Epithelial cell of esophagus (primary cell): ENCODE results near the gene MTURN.

Source experiments
- DNase-seq: peaks from one replicate; pipeline ENCODE4 v3.0.0; 2010; ENCODE audit warnings: low read depth
- H3K4me3 ChIP-seq: 2 replicates; pipeline ENCODE4 v1.5.1; 2011; ENCODE audit warnings: mild to moderate bottlenecking, low read length, control low read depth
- TF ChIP-seq, protein P1 (sequence below): IDR thresholded peaks from 2 replicates; pipeline ENCODE4 v1.5.1; 2011; ENCODE audit warnings: low read depth, mild to moderate bottlenecking, low read length, control low read depth, inconsistent platforms; ENCODE audit not compliant: insufficient read depth; ENCODE audit errors: missing control alignments

MTURN gene

DNA sequence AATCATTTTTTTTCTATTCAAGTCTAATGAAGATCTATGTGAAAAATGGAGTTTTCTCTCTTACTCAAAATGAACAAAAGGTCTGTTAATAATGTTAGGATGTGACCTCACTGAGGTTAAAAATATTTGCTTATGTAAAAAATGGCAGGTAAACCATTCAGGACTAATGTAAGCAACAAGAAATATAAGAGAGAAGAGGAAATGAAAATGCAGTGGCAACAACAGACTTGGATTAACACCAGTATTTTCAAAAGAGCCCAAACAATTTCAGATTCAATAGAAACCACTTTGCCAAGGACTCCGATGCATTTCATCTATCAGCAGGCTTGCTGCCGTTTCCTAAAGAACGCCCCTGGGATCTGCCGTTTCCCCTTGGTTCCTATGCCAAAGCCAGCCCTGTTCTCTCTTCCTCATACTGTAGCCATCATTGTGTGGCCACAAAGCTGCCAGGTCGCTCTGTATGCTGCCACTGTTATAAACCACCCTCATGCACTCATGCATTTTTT is 66.4 kb downstream of the MTURN start:
- TF ChIP-seq, protein P1, sequence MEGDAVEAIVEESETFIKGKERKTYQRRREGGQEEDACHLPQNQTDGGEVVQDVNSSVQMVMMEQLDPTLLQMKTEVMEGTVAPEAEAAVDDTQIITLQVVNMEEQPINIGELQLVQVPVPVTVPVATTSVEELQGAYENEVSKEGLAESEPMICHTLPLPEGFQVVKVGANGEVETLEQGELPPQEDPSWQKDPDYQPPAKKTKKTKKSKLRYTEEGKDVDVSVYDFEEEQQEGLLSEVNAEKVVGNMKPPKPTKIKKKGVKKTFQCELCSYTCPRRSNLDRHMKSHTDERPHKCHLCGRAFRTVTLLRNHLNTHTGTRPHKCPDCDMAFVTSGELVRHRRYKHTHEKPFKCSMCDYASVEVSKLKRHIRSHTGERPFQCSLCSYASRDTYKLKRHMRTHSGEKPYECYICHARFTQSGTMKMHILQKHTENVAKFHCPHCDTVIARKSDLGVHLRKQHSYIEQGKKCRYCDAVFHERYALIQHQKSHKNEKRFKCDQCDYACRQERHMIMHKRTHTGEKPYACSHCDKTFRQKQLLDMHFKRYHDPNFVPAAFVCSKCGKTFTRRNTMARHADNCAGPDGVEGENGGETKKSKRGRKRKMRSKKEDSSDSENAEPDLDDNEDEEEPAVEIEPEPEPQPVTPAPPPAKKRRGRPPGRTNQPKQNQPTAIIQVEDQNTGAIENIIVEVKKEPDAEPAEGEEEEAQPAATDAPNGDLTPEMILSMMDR = no peak
- no peak overlapping the region for H3K4me3 ChIP-seq
- DNase-seq = no peak

DNA sequence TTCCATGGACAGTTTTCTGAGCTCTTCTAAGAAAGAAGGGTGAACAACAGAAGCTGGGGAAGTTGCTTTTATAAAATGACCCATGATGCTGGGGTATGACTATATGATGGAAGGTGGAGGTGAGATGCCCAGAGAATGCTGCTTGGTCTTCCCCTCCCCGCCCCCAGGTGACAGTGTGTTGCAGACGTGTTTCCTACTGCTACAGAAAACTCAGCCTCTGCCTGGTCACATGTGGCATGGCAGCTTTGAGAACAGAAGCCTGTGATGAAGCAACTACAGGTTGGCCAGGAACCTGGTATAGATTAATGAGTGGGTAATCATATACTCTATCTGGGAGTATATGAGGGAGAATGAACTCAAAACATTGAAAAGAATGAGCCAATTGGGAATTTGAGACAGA is 67.1 kb downstream of the MTURN start:
- DNase-seq = peak; percentile 21
- H3K4me3 ChIP-seq = no peak overlapping the region
- TF ChIP-seq, protein P1 = no peak

DNA sequence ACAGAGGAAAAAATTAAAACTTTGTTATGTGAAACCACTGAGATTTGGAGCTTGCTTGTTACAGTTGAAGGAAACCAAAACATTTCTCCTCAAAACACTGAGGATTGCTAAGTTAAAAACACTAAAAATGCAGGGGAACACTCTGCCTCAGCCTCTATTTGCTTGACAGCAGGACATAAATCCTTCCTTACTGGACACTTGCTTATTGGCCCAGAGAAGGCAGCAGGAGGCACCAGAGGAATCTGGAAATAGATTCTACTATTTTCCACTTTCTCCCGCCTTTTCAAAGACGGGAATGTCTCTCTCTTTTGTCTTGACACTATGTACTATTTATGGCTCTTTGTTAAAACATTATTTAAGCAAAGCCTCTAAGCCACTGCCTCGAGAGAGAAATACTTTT is 67.9 kb downstream of the MTURN start:
- no peak overlapping the region for H3K4me3 ChIP-seq
- TF ChIP-seq, protein P1 = no peak
- DNase-seq = no peak

DNA sequence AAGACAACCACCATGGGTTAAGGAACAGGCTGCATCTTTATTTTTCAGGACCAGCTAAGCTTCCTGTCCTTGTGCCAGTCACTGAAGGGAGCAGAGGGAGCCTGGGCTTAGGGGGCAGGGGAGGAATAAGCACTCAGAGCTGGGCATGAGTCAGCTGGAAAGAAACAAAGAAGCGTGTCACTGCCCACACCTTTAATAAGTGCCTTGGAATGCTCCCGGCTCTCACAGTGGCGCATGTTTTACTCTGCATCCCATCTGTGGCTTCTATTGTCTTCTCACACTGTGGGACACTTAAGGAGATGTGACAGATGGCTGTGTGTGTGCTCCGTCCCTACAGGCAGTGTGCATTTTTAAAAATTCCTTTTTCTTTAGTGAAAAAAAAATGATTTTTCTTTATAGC is 71.7 kb downstream of the MTURN start:
- TF ChIP-seq, protein P1 = no peak
- H3K4me3 ChIP-seq = no peak overlapping the region

DNA sequence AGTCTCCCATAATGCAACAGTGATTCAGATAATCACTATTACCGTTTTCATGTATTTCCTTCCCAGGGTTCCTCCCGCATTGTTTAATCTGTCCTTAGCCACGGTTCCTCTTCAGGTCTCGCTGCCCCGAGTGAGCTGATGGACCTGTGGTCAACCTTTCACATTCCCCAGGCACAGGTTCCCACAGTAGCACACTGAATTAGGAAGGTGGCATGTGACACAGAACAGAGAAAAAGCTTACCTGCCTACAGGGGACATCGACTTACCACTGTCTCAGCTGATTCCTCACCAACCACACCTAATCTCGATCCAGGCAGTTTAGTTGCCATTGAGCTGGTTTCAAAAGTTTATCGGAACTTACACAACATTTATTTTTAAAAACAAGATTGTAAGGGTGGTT is 72.2 kb downstream of the MTURN start:
- TF ChIP-seq, protein P1 = no peak
- no peak overlapping the region for H3K4me3 ChIP-seq
- peak; percentile 18 for DNase-seq

More for the DNA sequence above, 71.7 kb downstream of the MTURN start:
- DNase-seq = peak; percentile 93

DNA sequence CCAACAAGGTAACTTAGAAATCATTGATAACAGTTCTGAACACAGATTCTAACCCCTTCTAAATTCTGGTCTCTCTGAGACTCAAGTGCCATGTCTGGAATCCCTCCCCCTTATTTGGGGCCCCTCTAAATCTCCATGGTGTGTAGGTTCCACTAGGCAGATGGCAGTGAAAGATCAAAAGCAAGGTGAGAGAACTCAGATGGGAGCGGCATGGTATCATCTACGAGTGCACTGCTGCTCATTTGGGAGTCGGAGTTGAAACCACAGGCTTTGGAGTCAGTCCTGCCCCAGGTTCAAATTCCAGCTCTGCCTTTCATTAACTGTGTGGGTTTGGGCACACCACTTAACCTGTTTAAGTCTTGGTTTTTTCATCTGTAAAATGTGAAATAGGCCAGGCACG is 72.6 kb downstream of the MTURN start:
- no peak overlapping the region for H3K4me3 ChIP-seq
- no peak for DNase-seq
- TF ChIP-seq, protein P1 = no peak

DNA sequence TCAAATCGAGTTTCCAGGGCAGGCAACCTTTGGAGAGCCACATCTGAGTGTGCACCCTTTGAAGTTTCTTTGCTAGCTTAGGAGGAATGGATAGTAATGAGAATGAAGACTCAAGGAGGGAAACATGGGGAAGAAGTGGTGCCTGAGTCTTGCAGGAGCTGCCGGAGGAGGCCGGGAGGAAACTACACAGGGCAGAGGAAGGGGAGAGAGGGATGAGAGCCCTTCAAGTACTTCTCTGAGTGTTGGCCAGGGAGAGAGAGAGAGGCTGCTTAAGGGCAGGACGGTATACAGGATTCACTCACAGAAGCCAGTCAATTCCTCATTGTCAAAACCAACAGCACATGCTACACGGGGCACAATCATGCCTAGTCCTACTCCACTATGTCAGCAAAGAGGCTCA is 75.2 kb downstream of the MTURN start:
- no peak overlapping the region for H3K4me3 ChIP-seq
- no peak for DNase-seq
- TF ChIP-seq, protein P1 = no peak
